Measurements from ENCODE around the gene ABHD4. TPM values are rescaled to one million over a fixed set of nuclear protein-coding genes. Genes with fewer than 3 reads are reported as not detected.

The ABHD4 gene
- total and polyA plus RNA-seq, 2 donors (not counting 1 experiment from before 2014, with no cell fraction given): 10.5 to 22.7 TPM

GRCh38 chr14:22601456-22601855, 3.4 kb downstream of the ABHD4 start:
- intact Hi-C loops (cut with micrococcal nuclease): no loop called here
- no peaks in the 10 kb centered on the region for H3K9me3 Mint-ChIP-seq (ENCODE audit: insufficient read depth)
- no peak overlapping the region for H2AFZ ChIP-seq (ENCODE audit: insufficient read depth, low read depth, low read length, poor library complexity, severe bottlenecking)
- H3K4me2 ChIP-seq (replicated peaks; ENCODE audit: low read depth, low read length, poor library complexity, severe bottlenecking): no peak overlapping the region
- peaks cover 28% of the 10 kb centered on the region for H3K4me1 Mint-ChIP-seq
- H3K27ac ChIP-seq (ENCODE audit: low read length in 2 of 2): no peak overlapping the region
- peaks cover 0 to 47% of the 10 kb centered on the region in 2 experiments for H3K36me3 ChIP-seq (replicated peaks in 1 of 2; ENCODE audit: control extremely low read depth in 1 of 2, control insufficient read depth in 1 of 2, extremely low read depth in 1 of 2, insufficient read depth in 2 of 2, low read length in 1 of 2)
- no peaks in the 10 kb centered on the region for H3K27me3 Mint-ChIP-seq
- no peak for ATAC-seq (ENCODE audit: low read depth)
- H3K27me3 ChIP-seq (replicated peaks in 1 of 4; ENCODE audit: control extremely low read depth in 1 of 4, control insufficient read depth in 3 of 4, insufficient read depth in 4 of 4, low read length in 3 of 4): no peaks in the 10 kb centered on the region
- H3K27ac Mint-ChIP-seq: no peak overlapping the region
- ChIA-PET POLR2A (no interaction called here), CTCF (interaction anchor here (0.6 to 5.3 kb wide), 5 partner anchors 12 to 371 kb away, joined by 3 to 28 read pairs (median 4); partner anchors contain the start of gene DAD1)
- H3K4me3 ChIP-seq (ENCODE audit: control extremely low read depth in 1 of 5, extremely low read depth in 1 of 5, insufficient read depth in 1 of 5, low read depth in 2 of 5, low read length in 4 of 5): no peak overlapping the region
- 86% methylated on average over 2 of the region's 2 CpGs for WGBS (ENCODE audit: insufficient coverage)
- DNase-seq: no peak
- TF ChIP-seq CTCF (IDR thresholded peaks at IDR 0.05): no peak
- TF ChIP-seq EZH2 (IDR thresholded peaks at IDR 0.05; ENCODE audit: borderline replicate concordance, insufficient read depth, low read depth, low read length, poor library complexity, severe bottlenecking): no peak
- H3K4me3 Mint-ChIP-seq: no peak overlapping the region
- no peaks in the 10 kb centered on the region for H4K20me1 ChIP-seq (ENCODE audit: control insufficient read depth, insufficient read depth, low read length, poor library complexity, severe bottlenecking)
- peaks cover 18% of the 10 kb centered on the region for H3K79me2 ChIP-seq (ENCODE audit: control insufficient read depth, insufficient read depth, low read length)
- H3K9me3 ChIP-seq (ENCODE audit: control extremely low read depth in 1 of 3, control insufficient read depth in 2 of 3, insufficient read depth in 1 of 3, low read length in 2 of 3): no peaks in the 10 kb centered on the region
- peaks cover 15 to 22% of the 10 kb centered on the region in 2 donors for H3K4me1 ChIP-seq (ENCODE audit: control insufficient read depth in 2 of 2, insufficient read depth in 2 of 2, low read length in 2 of 2)
- H3K9ac ChIP-seq (ENCODE audit: low read length): no peak overlapping the region

GRCh38 chr14:22601996-22602395, 3.9 kb downstream of the ABHD4 start:
- ATAC-seq (ENCODE audit: low read depth): no peak
- no peak overlapping the region for H3K4me2 ChIP-seq (replicated peaks; ENCODE audit: low read depth, low read length, poor library complexity, severe bottlenecking)

More at GRCh38 chr14:22601996-22602395, 3.9 kb downstream of the ABHD4 start:
- no peaks in the 10 kb centered on the region for H4K20me1 ChIP-seq (ENCODE audit: control insufficient read depth, insufficient read depth, low read length, poor library complexity, severe bottlenecking)
- H3K27ac ChIP-seq (ENCODE audit: low read length in 2 of 2): no peak overlapping the region
- WGBS (ENCODE audit: insufficient coverage): 68% methylated on average over 5 of the region's 5 CpGs
- no peaks in the 10 kb centered on the region for H3K9me3 ChIP-seq (ENCODE audit: control extremely low read depth in 1 of 3, control insufficient read depth in 2 of 3, insufficient read depth in 1 of 3, low read length in 2 of 3)
- H3K4me1 ChIP-seq (ENCODE audit: control insufficient read depth in 2 of 2, insufficient read depth in 2 of 2, low read length in 2 of 2): peaks cover 15 to 22% of the 10 kb centered on the region in 2 donors
- CTCF ChIA-PET: interaction anchor here (2.0 kb wide), 1 partner anchor 370 kb away, joined by 4 read pairs; no protein-coding TSS in a partner anchor
- POLR2A ChIA-PET: interaction anchor here (0.5 kb wide), 1 partner anchor 285 kb away, joined by 3 read pairs; no protein-coding TSS in a partner anchor
- DNase-seq: no peak
- Mint-ChIP-seq H3K4me3 (no peak overlapping the region), H3K4me1 (peaks cover 28% of the 10 kb centered on the region), H3K27ac (no peak overlapping the region), H3K27me3 (no peaks in the 10 kb centered on the region), H3K9me3 (ENCODE audit: insufficient read depth) (no peaks in the 10 kb centered on the region)
- peaks cover 0 to 52% of the 10 kb centered on the region in 2 experiments for H3K36me3 ChIP-seq (replicated peaks in 1 of 2; ENCODE audit: control extremely low read depth in 1 of 2, control insufficient read depth in 1 of 2, extremely low read depth in 1 of 2, insufficient read depth in 2 of 2, low read length in 1 of 2)
- intact Hi-C loops (cut with micrococcal nuclease): no loop called here
- peaks cover 18% of the 10 kb centered on the region for H3K79me2 ChIP-seq (ENCODE audit: control insufficient read depth, insufficient read depth, low read length)
- no peak overlapping the region for H3K9ac ChIP-seq (ENCODE audit: low read length)
- H2AFZ ChIP-seq (ENCODE audit: insufficient read depth, low read depth, low read length, poor library complexity, severe bottlenecking): no peak overlapping the region
- TF ChIP-seq CTCF (IDR thresholded peaks at IDR 0.05) (no peak), EZH2 (IDR thresholded peaks at IDR 0.05; ENCODE audit: borderline replicate concordance, insufficient read depth, low read depth, low read length, poor library complexity, severe bottlenecking) (no peak)
- no peak overlapping the region for H3K4me3 ChIP-seq (ENCODE audit: control extremely low read depth in 1 of 5, extremely low read depth in 1 of 5, insufficient read depth in 1 of 5, low read depth in 2 of 5, low read length in 4 of 5)
- H3K27me3 ChIP-seq (replicated peaks in 1 of 4; ENCODE audit: control extremely low read depth in 1 of 4, control insufficient read depth in 3 of 4, insufficient read depth in 4 of 4, low read length in 3 of 4): no peaks in the 10 kb centered on the region

Measured in B cell (primary cell).